Ascending aorta (tissue), 2 donors: ENCODE measurements around the gene HPS4. TPM values are rescaled to one million over a fixed set of nuclear protein-coding genes. Genes with fewer than 3 reads are reported as not detected.

Experiments used
- DNase-seq, 2 donors: peaks; one replicate each; pipeline ENCODE4 v3.0.0-alpha.2; 2019; ENCODE audit warnings: low spot score in 2 of 2
- H3K27ac ChIP-seq, 2 donors: fragments of 200-600 bp; sonication (generic); one replicate each; pipeline ENCODE4 v1.5.1; 2016 to 2017; ENCODE audit warnings: mild to moderate bottlenecking in 1 of 2
- H3K27me3 ChIP-seq: fragments of 200-600 bp; sonication (generic); one replicate; pipeline ENCODE4 v1.5.1; 2017
- H3K36me3 ChIP-seq, 2 donors: fragments of 200-600 bp; sonication (generic); one replicate each; pipeline ENCODE4 v1.5.1; 2016
- H3K4me1 ChIP-seq, 2 donors: fragments of 200-600 bp; sonication (generic); one replicate each; pipeline ENCODE4 v1.5.1; 2016 to 2017; ENCODE audit warnings: mild to moderate bottlenecking in 1 of 2
- H3K4me3 ChIP-seq, 2 donors: fragments of 200-600 bp; sonication (generic); one replicate each; pipeline ENCODE4 v1.5.1; 2016 to 2017; ENCODE audit warnings: mild to moderate bottlenecking in 1 of 2
- H3K9me3 ChIP-seq, 2 donors: fragments of 200-600 bp; sonication (generic); one replicate each; pipeline ENCODE4 v1.5.1; 2016
- intact Hi-C: fragments of 100-400 bp; cut with DNase I; formaldehyde crosslinking; loops from one replicate; pipeline ENCODE4 v1.15.1; 2023
- total RNA-seq: library from RNA; depleted of rRNA; stranded (reverse); fragments of >200 nt; gene quantifications from one replicate; pipeline ENCODE4 v1.1.0, GENCODE V29; 2016
- TF ChIP-seq, protein P1 (sequence below), 3 experiments: fragments of 200-600 bp in 2 of 3; fragments of 450-650 bp in 1 of 3; sonication (generic) in 2 of 3; IDR thresholded peaks; one replicate each; pipeline ENCODE4 v1.5.1; 2016 to 2019; ENCODE audit warnings: antibody characterized with exemption in 3 of 3, mild to moderate bottlenecking in 1 of 3, moderate library complexity in 1 of 3

HPS4 gene
- total RNA-seq, 1 donor from 2014 or later, result 39.3 TPM

- Histone ChIP-seq H3K27ac (no peak overlapping the region), H3K36me3 (no peaks in the 10 kb centered on the region), H3K4me1 (peaks cover 0 to 6% of the 10 kb centered on the region in 2 donors), H3K9me3 (no peaks in the 10 kb centered on the region), H3K4me3 (no peak overlapping the region), H3K27me3 (no peaks in the 10 kb centered on the region)
- intact Hi-C loops, result no loop called here
- no peak for DNase-seq
- TF ChIP-seq, protein P1, sequence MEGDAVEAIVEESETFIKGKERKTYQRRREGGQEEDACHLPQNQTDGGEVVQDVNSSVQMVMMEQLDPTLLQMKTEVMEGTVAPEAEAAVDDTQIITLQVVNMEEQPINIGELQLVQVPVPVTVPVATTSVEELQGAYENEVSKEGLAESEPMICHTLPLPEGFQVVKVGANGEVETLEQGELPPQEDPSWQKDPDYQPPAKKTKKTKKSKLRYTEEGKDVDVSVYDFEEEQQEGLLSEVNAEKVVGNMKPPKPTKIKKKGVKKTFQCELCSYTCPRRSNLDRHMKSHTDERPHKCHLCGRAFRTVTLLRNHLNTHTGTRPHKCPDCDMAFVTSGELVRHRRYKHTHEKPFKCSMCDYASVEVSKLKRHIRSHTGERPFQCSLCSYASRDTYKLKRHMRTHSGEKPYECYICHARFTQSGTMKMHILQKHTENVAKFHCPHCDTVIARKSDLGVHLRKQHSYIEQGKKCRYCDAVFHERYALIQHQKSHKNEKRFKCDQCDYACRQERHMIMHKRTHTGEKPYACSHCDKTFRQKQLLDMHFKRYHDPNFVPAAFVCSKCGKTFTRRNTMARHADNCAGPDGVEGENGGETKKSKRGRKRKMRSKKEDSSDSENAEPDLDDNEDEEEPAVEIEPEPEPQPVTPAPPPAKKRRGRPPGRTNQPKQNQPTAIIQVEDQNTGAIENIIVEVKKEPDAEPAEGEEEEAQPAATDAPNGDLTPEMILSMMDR (IDR thresholded peaks at IDR 0.05), result no peak
Observed at GRCh38 chr22:26433805-26434204, 49.8 kb downstream of the HPS4 start.

DNA sequence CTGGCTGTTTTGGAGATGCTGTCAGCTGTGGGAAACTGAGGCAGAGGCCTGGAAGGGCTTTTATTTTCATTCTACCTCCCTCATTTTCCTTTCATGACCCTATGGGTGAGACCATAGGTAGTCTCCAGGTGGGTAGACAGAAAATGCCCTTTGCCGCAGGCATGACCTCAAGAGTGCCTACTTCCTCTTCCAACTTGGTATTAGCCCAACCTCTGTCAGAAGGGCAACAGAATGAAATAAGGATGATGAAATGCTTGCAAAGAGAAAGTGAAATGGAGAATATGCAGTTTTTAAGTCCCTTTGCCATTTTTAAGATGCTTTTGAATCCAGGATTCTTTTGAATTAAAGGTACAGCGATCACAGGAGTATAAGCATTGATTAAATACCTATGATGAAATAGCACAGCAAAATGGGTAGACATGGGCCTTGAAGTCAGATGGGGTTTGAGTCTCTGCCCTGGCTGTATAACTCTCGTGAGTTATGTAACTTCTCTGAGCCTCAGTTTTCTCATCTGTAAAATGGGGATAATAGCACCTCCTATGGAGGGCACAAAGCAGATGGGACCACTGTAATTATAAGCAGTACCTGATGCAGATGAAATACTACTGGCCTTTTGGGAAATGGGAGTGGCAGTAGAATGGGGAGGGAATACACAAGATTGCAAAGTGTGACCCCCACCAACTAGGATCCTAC, 50.8 kb downstream of the HPS4 start:
- Histone ChIP-seq H3K4me3 (no peak overlapping the region), H3K27me3 (no peaks in the 10 kb centered on the region), H3K36me3 (no peaks in the 10 kb centered on the region), H3K9me3 (no peaks in the 10 kb centered on the region), H3K27ac (no peak overlapping the region), H3K4me1 (peaks cover 0 to 6% of the 10 kb centered on the region in 2 donors)
- DNase-seq, result no peak
- intact Hi-C loops, result no loop called here
- TF ChIP-seq, protein P1 (IDR thresholded peaks at IDR 0.05), result no peak

DNA sequence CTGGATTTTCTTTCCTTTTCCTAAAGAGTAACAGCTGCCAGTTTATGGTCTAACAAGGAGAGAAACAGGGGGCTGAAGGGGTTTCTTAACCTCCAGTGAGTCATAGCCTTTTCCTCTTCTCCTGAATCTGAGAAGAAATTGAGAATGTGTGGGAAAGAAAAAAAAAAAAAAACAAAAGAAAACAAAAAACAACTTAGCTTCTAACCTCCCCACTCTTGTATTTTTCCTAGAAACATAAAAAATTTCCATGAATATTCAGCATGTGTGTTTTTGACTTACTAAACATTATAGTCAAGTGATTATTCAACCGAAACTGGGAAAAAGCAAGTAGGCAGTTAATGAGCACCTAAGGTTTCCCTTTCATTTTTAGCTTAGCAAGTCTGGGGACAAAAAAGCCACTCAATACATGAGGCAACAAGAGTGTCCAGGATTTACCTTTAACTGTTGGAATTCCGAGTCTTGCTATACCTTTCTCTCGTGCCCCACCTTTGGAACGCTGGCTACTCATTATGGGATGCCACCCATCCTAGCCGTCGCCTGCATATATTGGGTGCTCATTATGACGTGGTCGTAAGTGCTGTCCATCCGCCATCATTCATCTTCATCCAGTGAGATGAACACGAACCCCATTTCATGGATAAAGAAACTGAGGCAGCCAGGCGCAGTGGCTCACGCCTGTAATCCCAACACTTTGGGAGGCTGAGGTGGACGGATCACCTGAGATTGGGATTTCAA, 52.2 kb downstream of the HPS4 start:
- intact Hi-C loops, result no loop called here
- H3K27ac ChIP-seq, result no peak overlapping the region
- H3K9me3 ChIP-seq, result no peaks in the 10 kb centered on the region
- TF ChIP-seq, protein P1 (IDR thresholded peaks at IDR 0.05), result no peak
- no peak for DNase-seq
- no peak overlapping the region for H3K4me3 ChIP-seq
- H3K27me3 ChIP-seq, result no peaks in the 10 kb centered on the region
- H3K36me3 ChIP-seq, result no peaks in the 10 kb centered on the region
- peaks cover 0 to 6% of the 10 kb centered on the region in 2 donors for H3K4me1 ChIP-seq

DNA sequence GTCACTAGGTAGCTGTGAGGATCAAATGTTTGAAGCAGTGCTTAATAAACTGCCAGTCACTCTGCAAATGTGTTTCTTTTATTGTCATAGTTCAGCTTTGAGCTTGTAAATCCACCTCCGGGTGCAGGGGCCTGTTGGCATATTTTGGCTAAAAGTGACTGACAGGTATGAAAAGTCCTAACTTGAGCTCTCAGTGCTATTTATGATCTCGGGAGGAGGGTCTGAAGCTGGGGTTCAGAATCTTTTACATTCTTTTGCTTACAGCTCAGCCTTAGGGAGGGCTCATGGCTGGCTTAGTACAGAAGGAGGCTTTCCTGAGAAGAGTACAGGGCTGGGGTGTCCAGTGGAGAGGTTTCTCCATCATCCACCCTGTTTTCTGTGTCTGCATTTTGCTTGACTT, 53.0 kb downstream of the HPS4 start:
- H3K27ac ChIP-seq, result no peak overlapping the region
- intact Hi-C loops, result no loop called here
- TF ChIP-seq, protein P1 (IDR thresholded peaks at IDR 0.05), result no peak
- no peaks in the 10 kb centered on the region for H3K36me3 ChIP-seq
- H3K27me3 ChIP-seq, result no peaks in the 10 kb centered on the region
- H3K9me3 ChIP-seq, result no peaks in the 10 kb centered on the region
- no peak for DNase-seq
- peaks cover 0 to 6% of the 10 kb centered on the region in 2 donors for H3K4me1 ChIP-seq
- H3K4me3 ChIP-seq, result no peak overlapping the region

DNA sequence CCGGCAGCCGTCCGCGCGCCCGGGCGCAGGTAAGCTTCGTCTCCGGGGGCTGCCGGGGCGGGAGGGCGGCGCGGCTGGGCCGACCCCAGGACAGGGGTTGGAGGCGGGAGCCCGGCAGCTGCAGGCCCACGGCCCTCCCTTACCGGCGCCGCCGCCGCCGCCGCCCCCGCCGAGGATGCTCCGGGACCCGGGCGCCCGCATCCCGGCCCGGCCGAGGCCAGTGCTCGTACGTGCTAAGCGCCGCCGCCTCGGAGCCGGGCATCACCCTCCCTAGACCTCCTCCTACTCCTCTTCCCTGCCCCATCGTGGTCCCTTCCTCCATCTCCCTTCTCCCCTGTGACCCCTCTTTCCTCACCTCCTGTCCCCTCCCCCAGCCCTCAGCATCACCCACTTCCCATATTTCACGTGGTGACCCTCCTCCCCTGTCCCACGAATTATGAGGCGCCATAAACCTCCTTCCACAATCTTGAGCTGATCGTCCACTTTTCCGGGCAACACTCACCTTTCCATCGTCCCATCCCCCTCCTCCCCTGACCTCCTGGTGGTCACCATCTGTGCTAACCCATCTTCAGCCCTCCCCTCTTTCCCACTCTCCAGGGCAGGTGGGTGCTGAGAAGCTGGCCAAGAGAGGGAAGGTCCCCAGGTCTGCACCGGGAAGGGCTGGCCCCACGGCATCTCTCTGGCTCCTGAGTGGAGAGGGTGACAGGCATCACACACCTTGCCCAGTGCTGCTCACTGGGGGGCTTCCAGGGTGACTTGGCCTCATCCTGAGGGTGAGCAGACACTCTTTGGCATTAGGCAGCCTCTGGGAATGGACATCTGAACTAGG, 53.9 kb downstream of the HPS4 start:
- no peak for DNase-seq
- Histone ChIP-seq H3K4me3 (peak overlapping the region; percentile 70 to 80), H3K4me1 (peaks cover 0 to 6% of the 10 kb centered on the region in 2 donors), H3K27me3 (no peaks in the 10 kb centered on the region), H3K36me3 (no peaks in the 10 kb centered on the region), H3K9me3 (no peaks in the 10 kb centered on the region), H3K27ac (no peak overlapping the region)
- TF ChIP-seq, protein P1 (IDR thresholded peaks at IDR 0.05), result no peak
- intact Hi-C loops, result no loop called here
